GM21825 (cell line): Measurements from ENCODE around the gene NODAL.
"Not testable (repeated sequence)": the region's sequence is repeated elsewhere in the genome, so short reads cannot be mapped to it uniquely, and the experiment has no call there.

ENCODE experiments used
- ATAC-seq: cut with Tn5 transposase; IDR thresholded peaks from one replicate; pipeline ENCODE4 v1.9.1; 2021; ENCODE audit warnings: mild to moderate bottlenecking, moderate library complexity; ENCODE audit not compliant: unreplicated experiment

The NODAL gene

DNA sequence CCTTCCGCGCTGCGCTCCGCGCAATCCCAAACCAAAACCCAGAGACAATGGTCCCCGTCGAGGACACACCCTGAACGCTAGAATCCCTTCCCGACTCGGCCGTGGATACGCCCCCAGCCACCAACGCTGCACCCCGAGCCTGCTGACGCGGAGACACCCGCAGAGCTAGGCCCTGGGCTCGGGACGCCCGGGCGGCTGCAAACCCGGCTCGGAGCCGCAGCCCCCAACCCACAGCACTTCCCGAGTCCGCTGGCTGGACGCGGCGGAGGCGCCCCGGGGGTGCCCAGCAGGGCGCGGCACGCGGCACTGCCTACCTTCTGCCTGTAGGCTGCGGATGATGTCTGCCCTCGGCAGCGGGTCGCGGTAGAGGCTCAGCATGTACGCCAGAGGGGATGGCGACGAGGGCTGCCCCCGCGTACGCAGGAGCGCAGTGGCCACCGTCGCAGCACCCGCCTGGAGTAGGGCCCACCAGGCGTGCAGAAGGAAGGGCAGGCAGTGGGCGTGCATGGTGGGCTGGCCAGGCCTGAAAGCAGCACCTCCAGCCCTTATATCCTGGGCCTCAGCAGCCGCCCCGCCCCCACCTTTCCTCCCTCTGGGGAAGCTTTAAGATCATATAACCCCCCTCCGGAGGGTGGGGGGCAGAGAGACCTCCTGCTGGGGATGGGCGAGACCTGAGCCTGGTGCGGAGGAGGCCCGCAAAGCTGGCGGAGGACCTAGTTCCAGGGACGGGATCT is at the start of gene NODAL:
Gene NODAL, minus strand, starts transcription at position 521 of the 734 bp plus-strand sequence. Its CDS starts 14 bp downstream, at position 507.
- no peak for ATAC-seq

DNA sequence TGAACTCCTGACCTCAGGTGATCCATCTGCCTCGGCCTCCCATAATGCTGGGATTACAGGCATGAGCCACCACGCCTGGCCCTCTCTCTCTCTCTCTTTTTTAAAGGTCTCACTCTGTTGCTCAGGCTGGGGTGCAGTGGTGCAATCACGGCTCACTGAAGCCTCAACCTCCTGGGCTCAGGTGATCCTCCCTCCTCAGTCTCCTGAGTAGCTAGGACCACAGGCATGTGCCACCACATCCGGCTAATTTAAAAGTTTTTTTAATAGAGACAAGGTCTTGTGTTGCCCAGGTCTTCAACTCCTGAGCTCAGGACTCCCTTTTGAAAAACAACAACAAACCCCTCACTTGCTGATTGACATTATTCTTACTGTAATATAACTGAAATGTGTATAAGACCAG is 48.7 kb upstream of the NODAL start:
- ATAC-seq: no peak

- ATAC-seq: no peak
Measured at GRCh38 chr10:70487824-70488223, 46.3 kb upstream of the NODAL start.

DNA sequence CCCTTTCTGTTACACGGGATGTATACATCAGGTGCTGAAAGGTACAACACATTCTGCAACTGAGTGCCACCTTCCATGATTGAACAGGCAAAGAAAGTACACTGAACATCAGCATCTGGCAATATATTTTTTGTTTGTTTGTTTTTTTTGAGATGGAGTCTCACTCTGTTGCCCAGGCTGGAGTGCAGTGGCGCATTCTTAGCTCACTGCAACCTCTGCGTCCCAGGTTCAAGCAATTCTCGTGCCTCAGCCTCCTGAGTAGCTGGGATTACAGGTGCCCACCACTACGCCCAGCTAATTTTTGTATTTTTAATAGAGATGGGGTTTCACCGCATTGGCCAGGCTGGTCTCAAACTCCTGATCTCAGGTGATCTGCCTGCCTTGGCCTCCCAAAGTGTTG is 42.4 kb upstream of the NODAL start:
- ATAC-seq: not testable (repeated sequence)

DNA sequence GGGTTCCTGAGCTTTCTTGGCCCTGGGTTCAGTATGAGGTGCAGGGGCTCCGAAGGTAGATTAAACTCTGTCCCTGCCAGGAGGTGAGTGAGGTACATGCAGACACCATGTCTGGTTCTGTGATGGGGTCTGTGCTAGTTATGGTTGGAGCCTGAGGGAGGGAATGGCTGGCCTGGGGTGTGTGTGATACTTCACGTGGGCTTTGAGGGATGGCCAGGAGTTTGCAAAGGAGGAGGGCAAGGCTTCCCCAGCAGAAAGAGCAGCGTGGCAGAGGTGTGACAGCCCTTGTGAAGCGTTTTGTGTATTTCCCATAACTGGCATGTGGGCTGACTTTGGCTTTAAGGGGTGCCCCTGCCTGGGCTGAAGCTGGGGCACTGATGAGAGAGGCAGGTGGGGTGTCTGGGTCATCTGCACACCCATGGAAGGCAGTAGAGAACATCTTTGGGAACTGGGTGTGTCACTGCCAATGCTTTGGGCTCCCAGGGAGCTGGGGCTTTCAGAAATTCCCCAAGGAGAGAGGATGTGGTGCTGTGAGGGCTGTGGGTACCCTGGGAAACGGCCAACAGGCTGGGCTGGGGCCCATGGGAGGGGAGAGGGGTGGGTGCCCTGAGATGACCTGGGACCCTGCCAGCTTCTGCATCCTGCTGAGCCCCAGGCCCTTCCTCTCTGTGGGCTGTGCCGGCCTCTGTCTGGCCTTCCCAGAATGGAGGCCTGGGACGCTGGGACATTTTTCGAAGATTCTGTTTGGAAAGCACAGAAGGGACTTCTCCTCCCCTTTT is 41.7 kb upstream of the NODAL start:
- ATAC-seq: no peak

DNA sequence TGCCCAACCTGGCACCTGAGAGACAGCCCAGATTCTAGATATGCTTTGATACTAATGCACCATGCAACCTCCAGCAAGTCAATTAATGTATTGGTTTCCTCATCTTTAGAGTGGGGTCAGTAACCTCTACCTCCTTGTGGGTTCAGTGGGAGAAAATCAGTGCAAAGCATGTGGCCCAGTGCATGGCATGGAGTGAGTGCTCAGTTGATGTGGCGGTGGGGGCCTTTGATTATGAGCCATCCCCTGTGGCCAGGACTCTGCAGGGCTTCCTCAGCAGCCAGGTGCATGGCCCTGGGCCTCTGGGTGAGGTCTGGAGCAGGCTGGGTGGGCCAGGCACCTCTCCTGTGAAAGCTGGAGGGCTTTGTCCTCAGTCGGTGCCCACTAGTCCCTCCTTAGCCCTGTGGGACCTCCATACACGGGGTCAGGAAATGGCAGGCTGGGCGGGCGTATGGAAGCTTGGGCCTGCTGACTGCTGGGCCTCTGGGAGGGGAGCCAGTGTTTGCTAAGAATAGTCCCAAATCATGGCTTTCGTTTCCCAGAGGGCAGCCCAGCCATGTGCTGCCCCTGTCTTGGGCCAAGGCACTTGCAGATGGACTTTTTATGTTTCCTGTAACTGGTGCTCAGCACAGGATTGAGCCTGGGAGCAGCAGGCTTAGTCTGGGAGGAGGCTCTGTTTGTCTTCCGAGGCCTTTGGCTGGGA is 40.5 kb upstream of the NODAL start:
- no peak for ATAC-seq

GRCh38 chr10:70481105-70481504 is 39.6 kb upstream of the NODAL start:
- ATAC-seq: no peak

DNA sequence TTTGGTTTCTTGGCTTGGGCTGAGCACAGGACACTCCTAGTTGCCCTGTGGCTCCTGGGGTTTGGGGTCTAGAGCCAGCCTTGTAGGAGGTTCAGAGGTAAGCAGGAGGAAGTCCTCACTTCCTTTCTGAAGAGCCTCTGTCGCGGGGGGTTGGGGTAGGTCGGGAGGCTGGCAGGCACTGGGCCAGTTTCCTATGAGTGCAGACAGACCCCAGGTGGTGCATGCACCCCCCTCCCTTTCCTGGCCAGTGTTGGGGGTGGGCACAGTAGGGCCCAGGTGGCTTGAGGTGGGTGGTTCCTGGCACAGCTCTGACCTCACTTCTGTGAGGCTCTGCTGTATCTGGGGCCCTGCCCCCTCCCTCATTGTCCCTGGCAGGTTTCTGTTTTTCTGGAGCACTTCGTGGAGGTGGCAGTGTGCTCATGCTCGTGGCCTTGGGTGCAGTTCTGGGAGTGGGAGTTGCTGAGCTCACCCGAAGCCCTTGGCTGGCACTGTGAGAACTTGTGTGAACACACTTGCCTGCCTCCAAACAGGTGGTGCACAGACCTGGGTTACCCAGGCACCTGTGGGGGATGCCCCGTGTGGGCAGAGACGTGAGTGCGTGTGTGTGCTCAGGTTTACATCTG is 38.9 kb upstream of the NODAL start:
- ATAC-seq: no peak

DNA sequence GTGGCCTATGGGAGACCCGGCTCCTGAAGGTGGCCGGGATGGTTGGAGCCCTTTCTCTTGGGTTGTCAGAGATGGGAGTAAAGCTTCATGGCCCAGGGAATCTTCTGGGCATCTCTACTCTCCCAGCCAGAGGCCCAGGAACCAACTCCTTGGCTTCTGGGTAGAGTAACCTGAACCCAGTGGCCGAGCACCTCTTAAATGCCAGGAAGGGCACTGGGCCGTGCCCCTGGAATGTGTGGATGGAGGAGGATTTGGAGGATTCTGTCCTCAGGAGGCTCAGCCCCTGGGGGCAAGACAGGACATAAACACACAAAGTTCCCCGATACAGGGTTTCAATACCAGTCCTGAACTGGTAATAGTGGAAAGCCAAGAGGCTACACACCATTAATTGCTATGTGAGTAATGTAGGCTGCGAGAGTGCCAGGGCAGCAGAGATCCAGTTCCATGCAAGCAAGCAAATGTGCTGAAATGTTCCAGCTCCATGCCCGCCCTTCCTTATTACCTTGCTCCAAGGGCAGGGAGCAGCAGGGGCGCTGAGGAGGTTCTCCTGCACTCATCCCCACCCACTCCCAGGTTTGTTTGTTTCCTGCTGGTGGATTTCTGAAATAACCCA is 38.3 kb upstream of the NODAL start:
- no peak for ATAC-seq

DNA sequence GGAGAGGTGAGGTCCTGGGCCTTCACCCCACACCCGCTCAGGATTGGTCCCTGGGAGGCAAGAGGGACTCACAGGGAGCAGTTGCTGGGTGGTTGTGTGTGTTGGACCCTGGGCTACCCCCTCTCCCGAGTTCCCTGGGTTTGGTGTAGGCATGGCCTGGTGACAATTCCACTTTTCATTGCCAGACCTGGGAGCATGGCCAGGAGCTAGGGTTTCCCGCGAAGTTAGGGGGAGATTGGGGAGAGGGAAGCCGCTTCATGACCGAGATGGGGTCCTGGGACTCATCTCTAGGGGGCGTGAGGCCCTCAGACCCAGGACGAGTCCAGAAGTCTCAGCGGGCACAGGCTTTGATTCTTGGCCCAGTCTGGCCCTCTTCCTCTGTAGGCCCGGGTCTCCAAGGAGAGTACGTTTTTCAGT is 37.7 kb upstream of the NODAL start:
- ATAC-seq: no peak

DNA sequence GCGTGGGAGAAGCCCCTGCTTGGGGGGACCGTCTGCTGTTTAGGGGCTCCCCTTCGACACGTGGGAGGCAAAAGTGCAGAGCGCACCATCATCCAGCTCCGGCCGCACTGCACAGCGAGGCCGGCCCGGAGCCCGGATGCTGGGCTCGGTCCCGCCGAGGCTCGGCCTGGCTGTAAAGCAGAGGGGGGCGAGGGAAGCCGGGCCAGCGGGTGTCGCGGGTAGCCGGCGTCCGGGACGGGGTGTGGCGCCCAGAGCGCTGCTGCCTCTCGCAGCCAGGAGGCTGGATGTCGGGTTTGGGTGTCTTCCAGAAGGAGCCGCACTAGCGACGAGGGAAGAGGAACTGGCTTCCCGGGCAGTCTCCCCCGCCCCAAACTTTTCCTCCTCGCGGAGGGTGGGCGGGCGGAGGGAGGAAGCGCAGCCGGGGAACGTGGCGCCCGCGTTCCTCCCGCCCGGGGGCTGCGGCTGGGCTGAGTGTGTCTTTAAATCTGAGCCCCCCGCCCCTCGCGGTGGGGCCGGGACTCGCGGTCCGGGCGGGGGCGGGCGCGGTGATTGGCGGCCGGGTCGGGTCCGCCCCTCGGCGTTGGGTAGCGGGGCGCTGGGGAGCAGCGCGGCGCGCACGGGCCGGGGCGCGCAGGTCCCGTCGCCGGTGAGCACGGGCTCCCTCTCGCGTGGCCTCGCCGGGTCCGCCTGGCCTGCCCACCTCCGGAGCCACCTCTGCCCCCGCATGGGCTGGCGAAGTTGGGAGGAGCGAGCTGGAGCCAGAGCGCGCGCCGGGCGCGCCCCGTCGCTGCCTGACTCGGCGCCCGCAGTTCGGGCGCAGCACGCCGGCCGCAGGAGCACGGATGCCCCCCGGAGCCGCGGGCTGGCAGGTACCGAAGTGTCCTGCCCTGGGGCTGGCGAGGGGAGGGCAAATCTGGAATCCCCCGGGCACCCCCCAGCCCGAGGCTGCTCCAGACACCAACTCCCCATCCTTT is 37.0 kb upstream of the NODAL start, which contains the start of gene PALD1:
Gene PALD1, plus strand, starts transcription at position 577 of the 974 bp plus-strand sequence. CDS start 47,185 bp downstream, outside the sequence.
- no peak for ATAC-seq

DNA sequence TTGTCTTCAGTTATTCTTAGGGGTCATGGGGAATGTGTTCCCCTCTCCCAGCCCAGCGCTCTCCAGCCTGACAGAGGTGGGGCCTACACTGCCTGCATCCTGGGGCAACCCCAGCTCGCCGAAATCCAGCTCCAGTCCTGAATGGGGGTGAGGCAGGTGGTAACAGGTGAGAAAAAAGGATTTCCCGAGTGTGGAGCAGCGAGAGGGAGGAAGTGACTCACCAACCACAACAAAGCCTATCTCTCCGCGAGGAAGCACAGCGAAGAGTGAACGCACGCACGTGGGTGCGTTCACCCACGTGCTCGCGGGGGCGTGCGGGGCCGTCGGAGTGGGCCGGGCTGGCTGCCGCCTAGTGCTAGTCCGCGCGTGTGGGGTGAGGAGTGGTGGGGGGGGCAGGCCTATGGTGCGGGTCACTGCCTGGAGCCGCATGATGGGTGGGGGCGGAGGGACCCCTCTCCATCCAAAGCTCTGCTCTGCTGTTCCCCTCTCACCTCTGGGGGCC is 36.2 kb upstream of the NODAL start:
- no peak for ATAC-seq

DNA sequence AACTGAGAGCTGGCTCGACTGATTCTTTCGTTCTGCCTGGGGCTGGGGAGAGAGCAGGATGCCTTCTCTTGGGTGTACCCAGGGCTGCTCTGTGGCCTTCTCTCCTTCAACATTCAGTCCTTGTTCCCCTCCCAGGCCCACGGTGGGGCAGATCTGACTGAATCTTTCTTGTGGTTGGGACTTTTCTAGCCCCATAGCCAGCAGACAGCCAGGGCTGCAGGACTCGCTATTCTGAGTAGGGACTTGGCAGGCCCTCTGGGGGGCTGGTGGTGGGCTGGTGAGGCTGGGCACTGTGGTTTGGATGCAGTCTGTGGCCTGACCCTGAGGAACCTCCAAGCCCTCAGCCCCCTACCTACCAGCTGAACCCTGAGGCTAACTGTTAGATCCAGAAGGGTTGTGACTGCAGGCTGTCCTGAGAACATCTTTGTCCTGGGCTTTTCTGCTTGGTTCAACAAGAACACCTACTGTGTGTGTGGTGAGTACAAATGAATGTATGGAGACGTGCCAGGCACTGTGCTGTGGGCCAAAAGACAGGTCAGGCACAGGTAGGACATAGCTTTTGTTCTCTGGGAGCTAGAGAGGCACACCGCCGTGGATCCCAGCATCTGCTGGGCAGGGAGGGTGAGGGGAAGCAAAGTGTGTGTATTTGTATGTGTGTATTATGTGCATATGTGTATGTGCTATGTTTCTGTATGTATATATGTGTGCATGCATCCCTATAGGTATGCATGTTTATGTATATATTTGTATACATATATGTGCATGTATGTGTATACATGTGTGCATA is 35.0 kb upstream of the NODAL start:
- no peak for ATAC-seq

DNA sequence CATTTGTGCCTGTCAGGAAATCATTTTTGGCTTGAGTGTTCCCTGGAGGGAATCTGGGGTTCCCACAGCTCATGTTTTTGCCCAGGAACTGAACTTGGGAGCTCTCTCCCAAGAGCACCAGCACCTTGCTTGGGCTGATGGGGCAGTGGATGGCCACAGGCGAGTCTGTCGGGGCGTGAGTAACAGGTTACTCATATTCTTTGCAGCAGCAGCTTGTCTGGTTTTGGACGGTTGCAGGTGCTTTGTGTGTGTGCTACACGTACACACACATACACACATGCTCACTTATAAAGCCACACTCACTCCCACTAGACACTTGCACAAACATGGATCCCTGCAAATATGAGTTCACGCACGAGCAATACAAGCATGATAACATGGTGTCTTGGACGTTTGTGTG is 34.2 kb upstream of the NODAL start:
- no peak for ATAC-seq

DNA sequence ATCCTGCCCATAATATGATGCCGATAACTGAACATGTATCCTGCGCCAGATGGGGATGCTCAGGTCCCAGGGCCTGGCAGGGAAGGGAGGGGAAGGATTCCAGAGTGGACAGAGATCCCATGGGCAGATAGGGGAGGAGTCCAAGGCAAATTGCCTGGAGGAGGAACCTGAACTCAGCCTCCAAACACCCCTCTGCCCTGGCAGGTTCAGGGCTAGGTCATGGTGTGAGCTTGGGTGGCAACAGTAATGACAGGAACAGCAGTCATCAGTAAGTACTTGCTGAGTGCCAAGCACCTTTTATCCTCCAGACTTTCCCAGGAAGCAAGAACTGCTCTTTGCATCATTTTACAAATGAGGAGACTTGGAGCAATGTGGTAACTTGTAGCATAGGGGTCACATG is 33.3 kb upstream of the NODAL start:
- ATAC-seq: no peak

DNA sequence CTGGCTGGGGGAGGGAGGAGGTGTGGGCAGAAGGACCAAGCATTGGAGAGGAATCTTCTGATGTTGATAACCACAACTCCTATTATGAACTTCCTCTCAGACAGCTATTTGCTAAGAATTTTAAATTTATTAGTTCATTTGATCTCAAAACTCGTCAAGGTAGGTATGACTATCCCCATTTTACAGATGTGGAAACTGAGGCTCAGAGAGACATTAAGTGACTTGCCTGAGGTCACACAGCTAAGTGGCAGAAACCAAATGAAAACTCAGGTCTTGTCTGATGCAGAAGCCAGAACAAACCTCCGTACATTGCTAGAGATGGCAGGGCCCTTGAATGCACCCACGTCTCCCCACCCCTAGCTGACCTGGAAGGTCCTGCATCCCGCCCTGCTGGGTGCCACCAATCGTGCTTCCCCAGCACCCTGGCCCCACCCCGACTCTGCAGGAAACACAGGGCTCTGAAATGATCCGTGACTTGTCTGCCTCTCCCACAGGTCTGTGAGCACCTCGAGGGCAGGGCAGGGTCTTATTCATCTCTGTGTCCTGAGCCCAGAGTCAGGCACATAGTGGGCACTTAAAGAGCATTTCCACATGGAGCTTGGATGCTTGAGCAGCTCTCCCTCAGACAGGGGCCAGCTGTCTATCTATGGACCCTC is 31.4 kb upstream of the NODAL start:
- no peak for ATAC-seq

DNA sequence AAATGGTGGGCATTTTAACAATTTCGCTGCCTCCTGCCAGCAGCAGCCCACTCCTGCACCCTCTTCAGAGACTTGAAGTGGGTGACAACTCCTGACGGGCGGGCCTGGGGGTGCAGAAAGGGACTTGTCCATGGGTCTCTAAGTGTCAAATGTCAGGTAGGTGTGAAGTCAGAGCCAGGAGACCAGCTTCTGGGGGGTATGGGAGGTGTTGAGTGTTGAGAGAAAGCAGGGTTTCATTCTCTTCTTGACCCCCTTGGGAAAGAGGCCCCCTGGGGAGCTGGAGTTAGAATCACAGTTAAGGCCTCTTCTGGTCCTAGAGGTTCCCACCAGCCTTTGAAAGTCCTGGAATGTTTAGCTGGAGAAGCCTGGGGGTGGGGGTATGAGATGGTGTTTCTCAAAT is 25.5 kb upstream of the NODAL start:
- ATAC-seq: no peak

- no peak for ATAC-seq
Measured at GRCh38 chr10:70465832-70466231, 24.4 kb upstream of the NODAL start.
